SKM-1 treated with dmso at 0.1 percent for 144 hours (cell line): ENCODE data around the gene UACA.
A peak's percentile ranks its signal among the peaks of the same experiment; 100 is the strongest.
"Not testable (repeated sequence)": the region's sequence is repeated elsewhere in the genome, so short reads cannot be mapped to it uniquely, and the experiment has no call there.

Experiments
- DNase-seq: peaks from one replicate; lab custom pipeline; 2025; ENCODE audit not compliant: unreplicated experiment; lab: John Stamatoyannopoulos, UW

Gene UACA, protein sequence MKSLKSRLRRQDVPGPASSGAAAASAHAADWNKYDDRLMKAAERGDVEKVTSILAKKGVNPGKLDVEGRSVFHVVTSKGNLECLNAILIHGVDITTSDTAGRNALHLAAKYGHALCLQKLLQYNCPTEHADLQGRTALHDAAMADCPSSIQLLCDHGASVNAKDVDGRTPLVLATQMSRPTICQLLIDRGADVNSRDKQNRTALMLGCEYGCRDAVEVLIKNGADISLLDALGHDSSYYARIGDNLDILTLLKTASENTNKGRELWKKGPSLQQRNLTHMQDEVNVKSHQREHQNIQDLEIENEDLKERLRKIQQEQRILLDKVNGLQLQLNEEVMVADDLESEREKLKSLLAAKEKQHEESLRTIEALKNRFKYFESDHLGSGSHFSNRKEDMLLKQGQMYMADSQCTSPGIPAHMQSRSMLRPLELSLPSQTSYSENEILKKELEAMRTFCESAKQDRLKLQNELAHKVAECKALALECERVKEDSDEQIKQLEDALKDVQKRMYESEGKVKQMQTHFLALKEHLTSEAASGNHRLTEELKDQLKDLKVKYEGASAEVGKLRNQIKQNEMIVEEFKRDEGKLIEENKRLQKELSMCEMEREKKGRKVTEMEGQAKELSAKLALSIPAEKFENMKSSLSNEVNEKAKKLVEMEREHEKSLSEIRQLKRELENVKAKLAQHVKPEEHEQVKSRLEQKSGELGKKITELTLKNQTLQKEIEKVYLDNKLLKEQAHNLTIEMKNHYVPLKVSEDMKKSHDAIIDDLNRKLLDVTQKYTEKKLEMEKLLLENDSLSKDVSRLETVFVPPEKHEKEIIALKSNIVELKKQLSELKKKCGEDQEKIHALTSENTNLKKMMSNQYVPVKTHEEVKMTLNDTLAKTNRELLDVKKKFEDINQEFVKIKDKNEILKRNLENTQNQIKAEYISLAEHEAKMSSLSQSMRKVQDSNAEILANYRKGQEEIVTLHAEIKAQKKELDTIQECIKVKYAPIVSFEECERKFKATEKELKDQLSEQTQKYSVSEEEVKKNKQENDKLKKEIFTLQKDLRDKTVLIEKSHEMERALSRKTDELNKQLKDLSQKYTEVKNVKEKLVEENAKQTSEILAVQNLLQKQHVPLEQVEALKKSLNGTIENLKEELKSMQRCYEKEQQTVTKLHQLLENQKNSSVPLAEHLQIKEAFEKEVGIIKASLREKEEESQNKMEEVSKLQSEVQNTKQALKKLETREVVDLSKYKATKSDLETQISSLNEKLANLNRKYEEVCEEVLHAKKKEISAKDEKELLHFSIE (N-terminal part only)

DNA sequence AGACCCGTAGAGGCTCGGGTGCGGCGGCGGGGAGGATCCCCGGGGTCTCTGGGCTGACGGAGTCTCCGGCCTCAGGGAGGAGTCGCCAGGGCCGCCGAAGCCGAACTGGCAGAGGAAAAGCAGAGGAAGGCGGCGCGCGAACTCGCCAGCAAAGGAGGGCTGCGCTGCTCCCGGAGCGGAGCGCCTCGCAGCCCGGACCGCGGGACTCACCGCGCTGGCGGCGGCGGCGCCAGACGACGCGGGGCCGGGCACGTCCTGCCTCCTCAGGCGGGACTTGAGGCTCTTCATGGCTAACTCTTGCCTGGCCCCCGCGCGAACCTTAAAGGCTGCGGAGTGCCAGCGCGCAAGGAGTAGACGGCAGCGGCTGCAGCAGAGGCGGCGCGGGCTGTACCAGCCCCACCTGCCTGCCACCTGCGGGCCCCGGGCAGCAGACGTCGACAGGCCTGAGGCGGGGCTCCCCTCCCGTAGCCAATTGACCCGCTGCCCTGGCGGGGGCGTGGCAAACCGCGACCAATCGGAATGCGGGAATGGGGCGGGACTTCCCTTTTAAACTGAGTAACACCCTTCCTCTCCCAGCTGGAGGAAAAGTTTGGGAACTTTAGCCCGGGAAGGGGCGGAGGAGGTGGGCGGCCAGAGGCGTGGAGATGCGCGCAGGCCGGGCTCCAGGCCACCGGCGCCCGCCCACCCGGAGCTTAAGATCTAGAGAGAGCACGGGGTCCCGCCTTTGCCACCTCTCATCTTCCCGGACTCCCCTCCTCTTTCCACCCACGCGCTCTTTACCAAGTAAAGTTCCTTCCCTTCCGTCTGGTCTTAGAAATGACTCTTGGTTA is at the start of gene UACA:
Gene UACA (minus strand): TSS at position 439 of the 830 bp plus-strand sequence. CDS start 151 bp downstream, at position 288.
- peak; percentile 84 for DNase-seq

DNA sequence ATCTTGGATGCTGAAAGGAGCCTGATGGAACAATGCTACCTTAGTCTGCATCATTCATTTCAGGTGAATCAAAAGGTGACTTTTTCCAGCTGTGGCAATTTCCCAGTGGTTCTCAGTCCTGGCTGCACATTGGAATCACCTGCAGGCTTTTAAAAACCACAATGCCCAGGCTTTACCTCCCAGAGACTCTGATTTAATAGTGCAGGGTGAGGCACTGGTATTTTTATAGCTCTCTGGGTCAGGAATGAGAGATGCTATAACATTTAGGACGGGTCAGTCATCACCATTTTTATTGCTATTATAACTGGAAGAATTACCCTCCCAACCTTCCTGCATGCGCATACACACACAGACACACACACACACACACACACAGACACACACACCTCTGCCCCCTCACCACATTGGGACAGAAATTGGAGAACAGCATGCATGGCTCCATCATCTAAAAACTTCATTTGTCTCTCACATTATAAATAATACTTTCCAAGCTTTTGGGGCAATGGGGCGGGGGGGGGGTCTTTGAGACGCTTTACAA is 49.5 kb upstream of the UACA start:
- no peak for DNase-seq

DNA sequence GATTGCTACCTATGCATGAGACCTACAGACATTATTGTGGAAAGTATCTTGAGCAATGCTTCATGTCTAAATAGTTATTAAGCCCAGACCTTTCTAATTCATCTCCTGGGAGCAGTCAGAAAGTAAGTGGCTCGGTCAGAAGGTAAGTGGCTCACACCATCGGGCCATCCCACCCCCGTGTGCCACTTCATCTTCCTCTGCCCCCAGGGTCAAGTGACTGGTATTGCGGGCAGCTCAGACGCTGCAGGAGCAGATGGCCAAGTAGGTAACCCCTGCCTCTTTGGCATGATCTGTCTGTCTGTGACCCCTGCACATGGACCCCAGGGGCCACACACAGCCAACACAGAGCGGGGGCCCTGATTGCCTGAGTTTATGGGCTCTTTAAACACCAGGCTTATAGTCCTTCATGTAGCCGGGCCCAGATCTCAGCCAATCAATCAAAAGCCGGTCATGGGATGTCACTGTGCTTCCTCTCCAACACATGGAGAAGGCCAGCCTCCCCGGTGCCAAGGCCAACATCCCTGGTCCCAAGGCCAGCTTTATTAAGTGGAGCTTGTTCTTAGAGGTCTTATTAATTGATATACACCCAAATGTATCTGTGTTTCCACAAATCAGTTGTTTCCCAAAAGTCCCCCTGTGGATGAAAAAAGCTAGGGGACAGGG is 47.7 kb upstream of the UACA start:
- DNase-seq: no peak

DNA sequence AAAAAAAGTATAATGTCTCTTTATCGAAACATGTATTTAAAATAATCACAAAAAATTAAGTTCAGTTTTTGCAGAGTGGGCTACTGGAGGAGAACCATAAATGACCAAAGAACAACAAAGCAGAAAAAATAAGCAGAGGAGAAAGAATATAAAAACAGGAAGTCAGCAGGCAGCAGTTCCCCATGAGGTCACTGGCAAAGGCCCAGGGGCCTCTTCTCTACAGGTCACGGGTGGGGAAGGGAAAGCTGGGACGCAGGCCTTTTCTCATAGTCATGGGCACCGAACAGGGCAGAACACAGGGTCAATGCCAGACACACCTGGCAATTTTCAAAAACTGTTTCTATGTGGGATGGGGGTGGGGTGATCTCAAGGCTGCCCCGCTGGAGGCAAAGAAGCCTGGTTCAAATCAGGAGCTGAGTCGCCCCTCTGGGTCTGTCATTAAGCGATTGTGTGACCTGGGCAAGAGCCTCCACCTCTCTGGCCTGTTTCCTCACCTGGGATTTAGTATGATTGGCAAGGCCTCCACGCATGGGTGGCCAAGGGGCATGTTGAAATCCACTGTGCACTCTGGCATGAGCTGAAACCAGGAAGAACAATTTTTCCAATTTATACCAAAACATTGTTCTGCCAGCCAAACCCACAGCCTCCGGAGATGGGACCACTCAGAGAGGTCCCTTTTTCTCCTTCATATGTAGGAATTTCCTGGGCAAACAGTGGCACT is 43.8 kb upstream of the UACA start:
- DNase-seq: peak; percentile 77

DNA sequence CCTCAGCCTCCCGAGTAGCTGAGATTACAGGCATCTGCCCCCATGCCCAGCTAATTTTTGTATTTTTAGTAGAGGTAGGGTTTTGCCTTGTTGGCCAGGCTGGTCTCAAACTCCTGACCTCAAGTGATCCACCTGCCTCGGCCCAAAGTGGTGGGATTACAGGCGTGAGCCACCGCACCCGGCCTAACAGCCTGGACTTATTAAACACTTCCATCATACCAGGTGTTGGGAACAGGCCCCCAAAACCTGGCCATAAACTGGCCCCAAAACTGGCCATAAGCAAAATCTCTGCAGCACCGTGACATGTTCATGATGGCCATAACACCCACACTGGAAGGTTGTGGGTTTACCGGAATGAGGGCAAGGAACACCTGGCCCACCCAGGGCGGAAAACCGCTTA is 41.0 kb upstream of the UACA start:
- DNase-seq: not testable (repeated sequence)

DNA sequence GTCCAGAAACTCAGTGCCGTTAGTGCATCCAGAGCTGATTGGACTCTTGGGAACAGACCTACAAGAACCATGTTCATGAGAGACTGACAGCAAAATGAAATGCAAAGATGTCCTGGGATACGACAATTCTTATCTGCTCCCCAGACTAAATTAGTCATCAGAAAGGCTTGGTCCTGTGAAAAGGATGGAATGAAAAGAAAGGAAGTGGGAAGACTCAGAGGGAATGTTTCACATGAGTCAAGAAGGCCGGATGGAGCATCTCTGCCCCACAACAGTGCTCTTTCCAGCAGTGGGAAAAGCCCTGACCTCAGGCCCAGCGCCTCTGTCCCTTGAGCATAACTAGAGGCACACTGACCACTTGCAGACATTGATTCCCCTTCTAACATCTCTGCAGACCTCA is 39.3 kb upstream of the UACA start:
- DNase-seq: no peak

DNA sequence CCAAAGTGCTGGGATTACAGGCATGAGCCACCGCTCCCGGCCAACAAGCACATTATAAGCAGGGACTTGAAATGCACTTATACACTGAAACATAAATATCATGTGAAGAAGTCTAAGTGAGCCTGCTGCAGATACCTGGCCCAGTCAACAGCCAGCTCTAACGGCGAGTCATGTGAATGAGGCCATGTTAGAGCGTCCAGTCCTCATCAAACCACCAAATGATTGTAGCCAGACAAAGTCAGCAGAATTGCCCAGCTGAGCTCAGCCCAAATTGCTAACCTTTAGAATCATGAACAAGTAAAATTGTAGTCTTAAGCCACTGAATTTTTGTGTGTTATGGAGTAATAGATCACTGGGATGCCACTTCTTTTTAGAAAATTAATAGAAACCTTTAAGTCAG is 37.8 kb upstream of the UACA start:
- DNase-seq: no peak

DNA sequence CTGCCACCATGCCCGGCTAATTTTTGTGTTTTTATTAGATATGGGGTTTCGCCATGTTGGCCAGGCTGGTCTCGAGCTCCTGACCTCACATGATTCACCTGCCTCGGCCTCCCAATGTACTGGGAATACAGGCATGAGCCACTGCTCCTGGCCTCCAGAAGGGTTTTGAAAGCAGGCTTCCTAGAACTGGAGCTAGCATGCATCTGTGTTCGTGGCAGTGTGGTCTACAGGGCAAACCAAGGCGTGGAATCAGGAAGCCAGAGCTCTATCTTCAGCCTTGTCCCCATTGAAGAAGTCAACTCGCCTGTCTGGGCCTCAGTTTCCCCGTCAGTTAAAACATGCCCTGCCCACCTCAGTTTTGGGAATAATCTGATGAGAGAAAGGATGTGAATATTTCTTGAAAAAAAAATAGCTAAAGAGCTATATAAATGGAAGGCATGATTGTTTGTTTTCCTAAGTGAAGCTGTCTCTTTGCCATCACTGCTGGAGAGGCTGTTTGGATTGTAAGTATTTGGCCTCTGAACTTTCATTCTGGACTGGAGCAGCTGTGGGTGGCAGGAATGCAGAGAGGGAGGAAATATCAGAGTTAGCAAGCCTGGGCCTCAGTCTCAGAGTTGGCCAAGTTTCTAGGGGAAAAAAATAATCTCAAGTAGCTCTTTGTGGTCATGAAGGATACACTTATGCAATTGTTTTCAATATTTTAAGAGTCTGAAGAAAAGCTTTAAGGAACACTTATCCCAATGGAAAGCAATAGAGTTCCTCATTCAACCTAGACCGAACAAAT is 36.5 kb upstream of the UACA start:
- no peak for DNase-seq

DNA sequence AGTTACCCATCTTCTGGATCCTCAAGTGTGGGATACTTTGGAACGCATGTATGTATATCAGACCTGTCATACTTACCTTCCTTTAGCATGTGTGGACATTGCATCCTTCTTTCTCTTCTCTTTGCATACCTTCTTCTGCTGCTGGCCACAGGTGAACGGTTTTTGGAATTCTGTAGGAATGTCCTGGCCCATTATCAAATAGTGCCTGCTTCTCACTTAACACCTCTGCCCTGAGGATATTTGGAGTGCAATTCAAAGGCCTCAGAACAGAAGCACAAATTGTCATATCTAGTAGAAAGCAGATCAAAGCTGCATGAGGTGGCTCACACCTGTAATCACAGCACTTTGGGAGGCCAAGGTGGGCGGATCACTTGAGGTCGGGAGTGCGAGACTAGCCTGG is 34.1 kb upstream of the UACA start:
- no peak for DNase-seq

DNA sequence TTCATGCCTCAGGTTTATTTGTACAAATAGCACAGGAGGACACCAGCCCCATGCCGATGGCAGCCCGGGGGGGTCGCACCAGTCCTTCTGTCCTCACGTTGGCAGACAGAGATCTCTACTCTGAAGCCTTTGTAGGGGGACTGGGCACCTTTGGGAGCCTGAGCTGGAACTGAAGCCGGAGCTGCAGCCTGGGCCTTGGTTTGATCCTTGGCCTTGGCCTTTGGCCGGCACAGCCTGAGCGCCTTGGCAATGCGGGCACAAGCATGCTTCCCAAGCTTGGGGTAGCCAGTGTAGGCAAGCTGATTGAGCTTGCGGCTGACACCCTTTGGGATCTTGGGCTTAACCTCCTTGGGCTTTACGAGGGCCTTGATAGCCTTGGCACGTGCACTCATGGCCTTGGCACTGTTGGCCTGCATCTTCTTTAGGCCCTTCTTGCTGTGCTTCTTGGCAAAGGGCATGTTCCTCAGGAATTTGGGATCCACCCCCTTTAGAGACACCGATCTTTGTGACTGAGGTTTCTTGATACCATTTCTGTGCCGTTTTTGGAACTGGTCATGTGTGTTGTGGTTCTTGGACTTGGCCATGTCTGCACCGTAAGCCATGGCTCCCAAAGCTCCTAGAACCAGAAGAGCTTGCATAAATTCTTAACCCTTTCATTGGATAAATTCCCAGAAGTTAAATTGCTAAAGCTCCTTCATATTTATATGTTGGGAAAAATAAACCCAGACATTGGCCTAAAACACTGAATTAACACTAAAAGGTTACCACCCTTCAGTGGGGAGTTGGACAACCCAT is 33.4 kb upstream of the UACA start:
- DNase-seq: no peak

DNA sequence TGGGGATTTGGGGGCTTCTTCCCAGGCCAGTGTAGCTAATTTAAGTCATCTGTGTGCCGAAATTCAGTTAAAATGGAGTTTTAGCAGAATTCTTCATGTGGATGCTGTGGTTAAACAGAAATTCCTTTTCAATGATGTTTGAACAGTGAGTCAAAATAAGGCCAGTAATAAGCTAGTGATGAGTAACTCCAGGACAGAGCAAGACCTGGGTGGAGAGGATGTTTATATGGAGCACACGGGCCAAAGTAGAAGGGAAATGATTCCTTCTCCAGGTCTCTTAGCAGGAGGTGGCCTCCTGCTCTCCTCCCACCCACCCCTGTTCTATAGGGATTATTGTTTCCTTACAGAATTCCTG is 31.9 kb upstream of the UACA start:
- no peak for DNase-seq

DNA sequence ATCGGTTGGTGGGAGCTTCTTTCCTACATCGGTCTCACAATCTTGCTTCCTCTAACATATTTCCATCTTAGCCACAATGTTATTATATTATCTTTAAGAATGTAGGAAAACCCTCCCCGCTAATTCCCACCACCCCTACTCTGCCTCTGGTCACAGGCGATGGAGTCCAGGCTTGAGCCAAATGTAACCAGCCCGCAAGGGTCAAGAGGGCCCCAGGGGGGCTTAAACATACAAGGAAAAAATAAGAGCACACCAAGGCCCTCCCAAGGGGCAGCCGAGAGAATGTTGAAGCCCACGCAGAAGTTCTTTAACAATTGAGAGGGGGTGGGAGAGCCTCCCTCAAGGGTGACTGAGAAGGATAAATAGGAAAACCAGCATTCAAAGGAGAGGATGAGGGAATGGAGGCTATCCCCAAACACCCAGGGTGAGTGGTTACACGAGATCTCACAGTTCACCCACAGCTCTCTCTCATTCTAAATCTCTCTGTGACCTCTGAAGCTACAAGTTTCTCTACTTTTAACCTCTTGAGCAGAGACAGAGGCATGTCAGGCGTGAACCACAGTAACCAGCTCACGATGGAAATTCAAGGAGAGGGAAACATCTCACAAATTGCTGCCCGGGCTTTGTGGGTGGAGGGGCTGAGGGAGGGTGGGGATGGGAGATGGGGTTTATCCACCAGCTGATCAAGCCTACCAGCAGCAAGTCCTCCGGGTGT is 31.4 kb upstream of the UACA start:
- no peak for DNase-seq

DNA sequence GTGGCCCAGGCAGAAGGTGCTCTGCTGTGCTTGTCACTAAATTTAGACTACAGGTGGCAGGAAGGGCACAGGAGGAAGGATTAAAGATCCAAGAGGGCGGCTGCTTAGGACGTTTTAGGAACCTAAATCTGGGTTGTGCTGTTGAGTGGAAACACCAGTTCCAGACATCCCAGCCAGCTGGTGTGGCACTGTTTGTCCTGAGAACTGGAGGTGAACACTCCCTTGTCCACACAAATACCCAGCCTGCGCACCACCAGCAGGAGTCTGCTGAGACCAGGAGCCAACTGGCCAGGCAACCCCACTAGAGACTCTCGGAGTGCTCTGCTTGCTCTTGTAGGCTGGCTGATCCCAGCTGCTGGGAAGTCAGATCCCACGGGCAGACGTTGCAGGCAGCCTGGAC is 30.3 kb upstream of the UACA start:
- DNase-seq: no peak

DNA sequence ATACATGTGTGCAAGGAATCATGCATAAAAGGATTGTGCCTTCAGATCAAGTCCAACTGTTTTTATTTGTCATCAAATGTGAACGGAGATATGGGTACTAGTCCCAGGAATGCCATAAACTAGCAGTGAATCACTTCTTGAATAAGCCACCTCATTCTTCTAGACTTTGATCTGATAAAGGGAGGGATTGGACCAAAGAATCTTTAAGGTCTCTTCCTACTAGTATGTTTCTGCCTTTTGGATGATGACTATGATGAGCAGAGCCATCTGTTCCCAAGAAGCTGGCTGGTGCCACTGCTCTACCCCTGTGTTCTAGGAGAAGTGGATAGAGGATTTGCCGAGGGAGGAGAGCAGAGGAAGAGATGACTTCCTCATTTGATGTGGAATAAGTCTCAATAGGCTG is 28.8 kb upstream of the UACA start:
- DNase-seq: no peak

DNA sequence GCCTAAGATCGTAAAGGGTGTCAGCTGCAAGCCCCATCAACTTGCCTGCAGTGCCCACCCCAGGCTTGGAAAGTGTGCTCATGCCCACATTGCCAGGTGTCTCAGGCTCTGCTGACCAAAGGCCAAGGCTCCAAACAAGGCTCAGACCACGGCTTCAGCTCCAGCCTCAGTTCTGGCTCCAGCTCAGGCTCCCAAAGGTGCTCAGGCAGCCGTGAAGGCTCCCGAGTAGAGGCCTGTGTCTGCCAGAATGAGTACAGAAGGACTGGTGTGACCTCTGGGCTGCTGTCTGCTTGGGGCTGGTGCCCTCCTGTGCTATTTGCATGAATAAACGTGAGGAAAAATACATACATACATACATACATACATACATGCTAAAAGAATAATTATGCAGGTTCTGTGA is 27.9 kb upstream of the UACA start:
- no peak for DNase-seq

DNA sequence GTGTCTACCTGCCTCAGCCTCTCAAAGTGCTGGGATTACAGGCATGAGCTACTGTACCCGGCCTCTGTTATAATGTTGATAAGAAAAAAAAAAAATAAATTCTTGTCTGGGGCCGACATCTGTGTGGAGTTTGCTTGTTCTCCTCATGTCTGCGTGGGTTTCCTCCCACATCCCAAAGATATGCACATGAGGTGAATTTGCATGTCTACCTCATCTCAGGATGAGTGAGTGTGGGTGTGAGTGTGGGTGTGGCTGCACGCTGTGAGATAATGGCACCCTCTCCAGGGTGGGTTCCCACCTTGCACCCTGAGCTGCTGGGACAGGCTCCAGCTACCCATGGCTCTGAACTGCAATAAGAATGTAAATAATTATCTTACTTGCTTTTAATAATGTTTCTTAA is 25.9 kb upstream of the UACA start:
- no peak for DNase-seq
